Activated CD8-positive, alpha-beta memory T cell treated with anti-CD3 and anti-CD28 coated beads, Interleukin-2, amount 50 U/mL, for 24 hours (primary cell): ENCODE measurements around the gene ACADVL.
"Not testable (repeated sequence)": the region's sequence is repeated elsewhere in the genome, so short reads cannot be mapped to it uniquely, and the experiment has no call there.

Source experiments
- DNase-seq: peaks from one replicate; pipeline ENCODE4 v3.0.0-alpha.2; 2020; ENCODE audit errors: extremely low read depth

ACADVL gene

DNA sequence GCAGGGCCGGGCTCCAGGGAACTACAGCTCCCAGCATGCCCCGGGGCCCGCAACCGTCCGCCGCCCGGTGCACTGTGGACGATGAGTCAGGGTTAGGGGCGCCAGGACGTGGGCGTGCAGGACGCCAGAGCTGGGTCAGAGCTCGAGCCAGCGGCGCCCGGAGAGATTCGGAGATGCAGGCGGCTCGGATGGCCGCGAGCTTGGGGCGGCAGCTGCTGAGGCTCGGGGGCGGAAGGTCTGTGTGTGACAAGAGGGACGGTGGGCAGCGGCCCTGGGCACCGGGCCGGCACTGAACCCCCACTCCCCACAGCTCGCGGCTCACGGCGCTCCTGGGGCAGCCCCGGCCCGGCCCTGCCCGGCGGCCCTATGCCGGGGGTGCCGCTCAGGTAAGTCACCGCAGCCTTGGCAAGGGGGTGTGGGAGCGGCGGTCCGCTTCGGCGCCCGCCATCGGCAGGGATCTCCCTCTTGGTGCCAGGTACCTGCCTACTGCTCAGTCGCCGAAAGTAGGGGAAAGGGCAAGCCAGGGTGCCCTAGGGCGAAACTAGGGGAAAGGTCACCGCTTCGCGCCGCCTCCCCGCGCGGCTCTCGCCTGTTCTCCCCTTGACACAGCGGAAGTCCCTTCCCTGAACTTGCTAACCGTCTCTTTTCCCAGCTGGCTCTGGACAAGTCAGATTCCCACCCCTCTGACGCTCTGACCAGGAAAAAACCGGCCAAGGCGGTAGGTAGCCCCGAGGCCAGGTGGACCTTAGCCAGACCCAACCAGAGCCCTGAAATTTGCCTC is at the start of gene ACADVL, which contains the start of gene DLG4:
Gene ACADVL, plus strand, starts transcription at position 127 of the 781 bp plus-strand sequence. Its CDS starts 47 bp downstream, at position 174.
Gene DLG4, minus strand, starts transcription at position 25 of the 781 bp plus-strand sequence.
- DNase-seq = no peak

GRCh38 chr17:7172522-7173191 is 47.1 kb upstream of the ACADVL start:
- DNase-seq = not testable (repeated sequence)

DNA sequence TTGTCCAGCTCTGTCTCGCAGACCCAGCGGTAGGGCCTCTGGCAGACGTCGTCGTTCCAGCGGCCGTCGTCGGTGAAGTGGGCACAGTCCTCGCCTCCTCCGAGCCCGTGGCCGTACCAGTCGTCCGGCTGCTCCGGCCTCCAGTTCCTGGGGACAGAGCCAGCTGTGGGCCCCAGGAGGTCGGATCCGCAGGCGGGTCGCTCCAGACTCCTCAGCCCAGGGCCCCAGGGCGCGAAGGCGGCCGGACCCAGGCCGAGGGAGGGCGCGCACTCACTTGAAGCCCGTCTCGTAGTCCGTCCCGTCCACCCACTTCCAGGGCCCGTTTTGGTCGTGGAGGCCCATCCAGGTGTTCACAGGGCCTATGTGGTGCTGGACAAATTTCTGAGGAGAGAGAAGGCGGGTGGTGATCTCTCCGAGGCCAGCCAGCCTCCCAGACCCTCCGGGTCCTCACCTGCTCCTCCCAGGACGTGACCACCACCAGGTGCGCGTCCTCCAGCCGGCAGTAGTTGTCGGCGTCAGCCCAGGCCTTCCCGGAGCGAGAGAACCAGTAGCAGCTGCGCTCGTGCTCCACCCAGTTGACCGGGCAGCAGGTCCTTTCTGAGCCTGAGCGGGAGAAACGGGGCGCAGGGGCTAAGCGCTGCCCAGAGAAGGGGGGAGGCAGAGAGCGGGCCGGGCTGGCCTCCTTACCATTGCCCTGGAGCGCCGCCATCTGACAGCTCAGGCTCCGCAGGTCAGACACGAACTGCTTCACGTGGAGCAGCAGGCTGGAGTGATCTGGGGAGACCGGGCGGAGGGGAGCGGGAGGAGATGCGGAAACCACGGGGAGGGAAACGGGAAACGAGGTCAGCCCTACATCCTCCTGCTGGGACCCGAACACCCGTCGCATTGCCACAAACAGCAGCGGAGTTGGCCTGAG is 45.8 kb upstream of the ACADVL start:
- no peak for DNase-seq

GRCh38 chr17:7174603-7175326 is 45.0 kb upstream of the ACADVL start:
- no peak for DNase-seq

DNA sequence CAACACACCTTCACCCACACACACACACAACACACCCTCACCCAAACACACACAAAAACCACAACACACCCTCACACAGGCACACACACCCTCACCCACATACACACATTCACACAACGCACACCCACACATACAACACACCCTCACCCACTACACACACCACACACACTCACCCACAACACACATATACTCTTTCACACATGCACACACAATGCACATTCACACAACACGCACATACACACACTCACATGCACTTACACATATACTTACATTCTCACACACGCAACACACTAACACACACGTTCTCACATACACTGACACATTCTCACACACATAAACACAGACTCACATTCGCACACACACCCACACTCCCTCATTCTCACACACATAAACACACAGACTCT is 44.4 kb upstream of the ACADVL start:
- no peak for DNase-seq

- DNase-seq = no peak
Measured at GRCh38 chr17:7176107-7176840, 43.5 kb upstream of the ACADVL start.

- DNase-seq = no peak
Measured at GRCh38 chr17:7176841-7177190, 42.9 kb upstream of the ACADVL start.

DNA sequence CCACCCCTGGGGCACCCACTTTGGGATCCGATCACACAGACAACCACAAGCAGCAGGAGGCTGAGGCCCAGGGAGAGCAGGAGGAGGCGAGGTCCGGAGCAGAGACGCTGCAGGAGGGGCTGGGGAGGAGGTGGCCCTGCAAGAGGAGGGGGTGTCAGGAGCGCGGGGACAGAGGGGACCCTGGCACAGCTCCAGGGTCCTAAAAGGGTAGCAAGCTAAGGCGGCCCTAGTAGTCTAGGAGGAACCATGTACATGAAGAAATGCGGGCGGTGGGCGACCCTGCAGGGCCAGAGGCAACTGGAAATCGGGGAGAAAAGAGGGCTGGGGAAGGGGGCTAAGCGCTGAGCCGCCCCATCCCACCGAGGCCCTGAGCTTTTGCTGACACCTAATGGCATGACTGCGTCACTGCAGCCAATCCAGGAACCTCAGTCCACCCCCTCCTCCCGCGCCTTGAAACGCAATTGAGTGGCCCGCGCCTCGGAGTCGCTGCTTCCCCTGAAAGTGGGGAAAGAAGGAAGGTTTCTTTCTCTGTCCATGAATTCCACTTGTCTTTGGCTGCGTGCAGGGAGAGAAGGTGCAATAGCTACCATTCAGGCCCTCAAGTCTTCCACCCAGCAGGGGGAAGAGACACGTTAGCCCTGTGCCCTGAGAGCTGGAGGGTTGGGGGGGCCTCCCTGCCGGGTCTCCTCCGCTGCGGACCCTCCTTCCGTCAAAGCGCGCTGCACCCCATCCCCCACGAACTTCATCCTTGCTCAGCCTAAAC is 42.4 kb upstream of the ACADVL start:
- peak; percentile 19 for DNase-seq

DNA sequence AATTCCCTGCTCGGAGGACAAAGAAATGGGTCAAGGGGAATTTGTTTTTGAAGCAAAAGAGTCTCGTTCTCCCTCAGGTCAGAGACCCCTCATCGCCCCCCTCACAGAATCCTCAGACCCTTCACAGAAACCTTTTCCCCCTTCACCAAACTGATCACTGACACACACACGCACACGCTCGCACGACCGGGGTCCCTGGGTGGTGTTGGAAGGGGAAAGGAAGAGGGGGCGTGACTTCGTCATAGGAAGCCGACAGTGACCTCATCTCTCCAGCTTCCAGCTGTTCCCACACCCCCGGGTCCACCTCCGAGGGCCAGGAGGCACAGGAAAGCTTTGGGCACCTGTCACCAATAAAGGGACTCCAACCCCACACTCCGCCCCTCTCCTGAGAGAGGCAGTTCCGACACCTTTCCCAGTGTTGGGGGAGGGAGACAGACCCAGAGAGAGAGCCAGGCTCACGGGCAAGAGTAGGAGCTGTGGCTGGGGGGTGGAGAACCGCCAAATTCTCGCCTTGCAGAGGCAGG is 41.7 kb upstream of the ACADVL start:
- DNase-seq = no peak

DNA sequence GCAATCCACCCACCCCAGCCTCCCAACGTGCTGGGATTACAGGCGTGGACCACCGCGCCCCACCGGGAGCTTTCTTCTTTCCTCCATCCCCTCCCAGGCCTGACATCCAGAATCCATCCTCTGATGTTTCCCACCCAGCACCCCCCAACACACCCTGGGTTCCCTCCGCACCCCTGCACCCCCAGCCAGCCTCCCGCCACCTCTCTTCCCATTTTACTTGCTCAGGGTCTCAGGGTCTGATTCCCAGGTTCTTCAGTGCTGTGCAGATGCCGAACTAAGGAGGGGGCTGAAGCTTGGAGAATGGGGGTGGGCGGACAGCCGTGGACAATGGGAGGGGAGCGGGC is 40.8 kb upstream of the ACADVL start:
- no peak for DNase-seq

GRCh38 chr17:7179317-7180254 is 40.2 kb upstream of the ACADVL start, which contains the start of gene ASGR1:
Gene ASGR1 (minus strand): TSS chr17:7179370. CDS start chr17:7178563, 807 bp downstream.
- DNase-seq = no peak

- not testable (repeated sequence) for DNase-seq
Measured at GRCh38 chr17:7182101-7182500, 37.6 kb upstream of the ACADVL start.

GRCh38 chr17:7183433-7184090 is 36.2 kb upstream of the ACADVL start:
- DNase-seq = no peak

DNA sequence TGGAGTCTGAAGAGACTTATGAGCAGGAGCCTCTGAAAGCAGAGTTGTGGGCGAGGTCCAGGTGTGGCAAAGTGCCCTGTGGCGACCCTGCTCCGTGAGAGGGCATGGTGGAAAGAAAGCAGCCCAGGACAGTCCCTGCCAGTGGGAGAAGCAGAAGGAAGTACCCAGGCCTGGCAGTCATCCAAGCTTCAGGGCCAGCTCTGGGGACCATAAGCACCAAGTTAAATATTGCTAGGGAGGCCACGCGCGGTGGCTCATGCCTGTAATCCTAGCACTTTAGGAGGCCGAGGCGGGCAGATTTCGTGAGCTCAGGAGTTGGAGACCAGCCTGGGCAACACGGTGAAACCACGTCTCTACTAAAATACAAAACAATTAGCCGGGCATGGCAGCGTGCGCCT is 35.6 kb upstream of the ACADVL start:
- DNase-seq = no peak

DNA sequence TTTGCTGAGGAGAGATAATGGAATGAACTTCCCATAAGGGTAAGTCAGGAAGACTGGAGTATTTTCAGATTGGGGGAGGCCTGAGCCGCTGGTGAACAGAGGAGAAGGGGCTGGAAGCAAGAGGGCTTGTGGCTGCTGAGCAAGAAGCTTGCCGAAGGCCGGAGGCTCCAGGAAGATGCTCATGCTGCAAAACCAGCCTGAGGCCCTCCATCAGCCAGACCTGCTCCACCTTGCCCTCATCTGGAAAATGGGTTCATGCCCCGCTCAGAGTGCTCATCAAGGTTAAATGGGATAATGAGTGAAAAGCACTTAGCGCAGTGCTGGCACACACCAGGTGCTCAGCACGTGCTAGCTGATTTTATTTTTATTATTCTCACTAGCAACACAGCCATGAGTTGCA is 35.1 kb upstream of the ACADVL start:
- no peak for DNase-seq

GRCh38 chr17:7186241-7186640 is 33.5 kb upstream of the ACADVL start:
- no peak for DNase-seq

DNA sequence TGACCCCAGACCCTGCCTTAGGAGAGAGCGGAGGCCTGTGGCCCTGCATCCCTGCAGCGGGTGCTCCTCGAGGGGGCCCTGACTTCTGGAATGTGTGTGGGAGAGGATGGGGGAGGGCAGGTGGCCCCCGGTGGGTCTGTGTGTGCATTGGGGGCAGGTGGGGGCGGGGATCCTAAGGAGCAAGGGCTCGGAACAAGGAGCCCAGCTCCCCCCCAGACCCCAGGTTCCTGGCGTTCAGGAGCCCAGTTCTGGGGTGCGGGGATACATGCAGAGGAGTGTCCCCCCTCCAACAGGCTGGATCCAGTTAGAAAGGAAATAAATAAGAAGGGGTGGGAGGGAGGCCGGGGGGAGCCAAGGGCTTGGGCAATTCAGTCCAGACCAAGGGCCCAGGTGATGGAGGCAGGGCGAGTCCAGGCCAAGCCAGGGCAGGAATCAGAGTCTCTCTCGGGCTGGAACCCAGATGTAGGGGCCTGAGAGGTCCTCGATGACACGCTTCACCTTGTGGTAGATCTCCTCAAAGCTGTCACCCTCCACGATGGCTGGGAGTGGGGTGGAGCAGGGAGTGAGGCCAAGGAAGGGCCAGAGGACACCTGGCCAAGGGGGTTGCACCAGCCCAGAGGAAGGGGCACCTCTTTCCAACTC is 29.3 kb upstream of the ACADVL start:
- DNase-seq = no peak

GRCh38 chr17:7191069-7191468 is 28.7 kb upstream of the ACADVL start:
- DNase-seq = no peak
